ENCODE measurements around the gene ANKRD12. TPM values are rescaled to one million over a fixed set of nuclear protein-coding genes. Genes with fewer than 3 reads are reported as not detected.

ANKRD12 gene
- total and polyA plus RNA-seq, 7 donors = 5.1 to 132 (median 88.5) TPM

DNA sequence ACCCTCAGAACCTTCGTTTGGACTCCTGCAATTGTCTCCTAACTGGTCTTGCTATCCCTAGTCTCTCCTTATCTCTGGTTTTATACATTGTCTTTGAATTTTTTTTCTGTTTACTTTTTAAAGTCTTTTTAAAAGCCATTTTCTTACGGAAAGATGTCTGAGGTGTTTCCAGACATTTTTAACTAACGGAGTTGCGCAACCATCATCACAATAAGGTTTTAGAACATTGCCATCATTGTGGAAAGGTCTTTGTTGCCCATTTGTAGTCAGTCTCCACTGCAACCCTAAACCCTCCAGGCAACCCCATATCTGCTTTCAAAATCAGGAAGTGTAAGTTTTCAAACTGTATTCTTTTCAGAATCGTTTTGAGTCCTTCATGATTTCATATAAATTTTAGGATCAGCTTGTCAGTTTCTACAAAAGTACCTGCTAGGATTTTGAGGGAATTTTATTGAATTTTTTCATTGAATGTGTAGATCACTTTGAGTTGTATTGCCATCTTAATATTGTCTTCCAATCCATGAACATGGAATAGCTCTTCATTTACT, 46.3 kb downstream of the ANKRD12 start:
- Histone ChIP-seq H3K4me1 (peaks cover 0 to 30% (median 15%) of the 10 kb centered on the region in 4 donors), H3K27ac (no peak overlapping the region), H3K36me3 (peaks cover 0 to 15% (median 2%) of the 10 kb centered on the region in 4 donors), H3K9me3 (no peaks in the 10 kb centered on the region), H3K4me3 (no peak overlapping the region), H3K27me3 (no peaks in the 10 kb centered on the region)
- TF ChIP-seq POLR2A (IDR thresholded peaks at IDR 0.05) = no peak
- no peak for TF ChIP-seq POLR2AphosphoS5 (IDR thresholded peaks at IDR 0.05)
- no peak for TF ChIP-seq EP300 (IDR thresholded peaks at IDR 0.05)
- TF ChIP-seq, protein P1, sequence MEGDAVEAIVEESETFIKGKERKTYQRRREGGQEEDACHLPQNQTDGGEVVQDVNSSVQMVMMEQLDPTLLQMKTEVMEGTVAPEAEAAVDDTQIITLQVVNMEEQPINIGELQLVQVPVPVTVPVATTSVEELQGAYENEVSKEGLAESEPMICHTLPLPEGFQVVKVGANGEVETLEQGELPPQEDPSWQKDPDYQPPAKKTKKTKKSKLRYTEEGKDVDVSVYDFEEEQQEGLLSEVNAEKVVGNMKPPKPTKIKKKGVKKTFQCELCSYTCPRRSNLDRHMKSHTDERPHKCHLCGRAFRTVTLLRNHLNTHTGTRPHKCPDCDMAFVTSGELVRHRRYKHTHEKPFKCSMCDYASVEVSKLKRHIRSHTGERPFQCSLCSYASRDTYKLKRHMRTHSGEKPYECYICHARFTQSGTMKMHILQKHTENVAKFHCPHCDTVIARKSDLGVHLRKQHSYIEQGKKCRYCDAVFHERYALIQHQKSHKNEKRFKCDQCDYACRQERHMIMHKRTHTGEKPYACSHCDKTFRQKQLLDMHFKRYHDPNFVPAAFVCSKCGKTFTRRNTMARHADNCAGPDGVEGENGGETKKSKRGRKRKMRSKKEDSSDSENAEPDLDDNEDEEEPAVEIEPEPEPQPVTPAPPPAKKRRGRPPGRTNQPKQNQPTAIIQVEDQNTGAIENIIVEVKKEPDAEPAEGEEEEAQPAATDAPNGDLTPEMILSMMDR (IDR thresholded peaks at IDR 0.05) = no peak
- DNase-seq = no peak
- intact Hi-C loops (cut with DNase I) = no loop called here
- 72 to 73% methylated on average over 5 of the region's 5 CpGs for WGBS, 2 donors

DNA sequence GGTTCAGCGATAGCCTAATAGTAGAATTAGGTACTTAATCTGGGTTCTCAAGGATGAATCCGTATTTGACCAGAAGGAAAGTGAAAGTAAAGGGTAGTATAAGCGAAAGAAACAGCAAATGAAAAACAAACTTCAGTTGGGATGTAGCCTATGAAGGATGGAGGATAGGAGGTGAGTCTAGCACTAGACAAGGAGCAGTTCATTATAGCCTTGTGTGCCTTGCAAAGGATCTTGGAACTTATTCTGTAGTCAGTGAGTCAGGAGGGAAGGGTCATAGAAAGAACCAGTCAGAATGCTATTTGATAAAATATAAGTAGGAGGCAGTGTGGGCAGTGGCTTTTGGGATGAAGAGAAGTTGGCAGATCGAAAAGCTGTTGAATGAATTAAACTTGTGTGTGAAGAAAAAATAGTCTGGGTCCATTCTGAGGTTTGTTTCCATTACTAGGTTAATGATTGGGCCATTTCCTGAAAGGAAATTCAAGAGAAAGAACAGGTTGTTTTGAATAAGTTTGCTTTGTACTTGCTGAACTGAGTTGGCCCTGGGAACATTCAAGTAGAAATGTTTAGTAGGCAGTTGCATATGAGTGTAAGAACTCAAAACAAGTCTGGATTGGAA, 48.5 kb downstream of the ANKRD12 start:
- H3K27me3 ChIP-seq = no peaks in the 10 kb centered on the region
- H3K4me3 ChIP-seq = no peak overlapping the region
- H3K9me3 ChIP-seq = no peaks in the 10 kb centered on the region
- no peak for DNase-seq
- peak overlapping the region in 2 of 4 donors; percentile 6 to 35 for H3K27ac ChIP-seq
- peaks cover 0 to 32% (median 11%) of the 10 kb centered on the region in 4 donors for H3K4me1 ChIP-seq
- TF ChIP-seq POLR2AphosphoS5 (IDR thresholded peaks at IDR 0.05) (no peak), EP300 (IDR thresholded peaks at IDR 0.05) (no peak), POLR2A (IDR thresholded peaks at IDR 0.05) (no peak)
- TF ChIP-seq, protein P1 (IDR thresholded peaks at IDR 0.05) = no peak
- peaks cover 0 to 15% (median 2%) of the 10 kb centered on the region in 4 donors for H3K36me3 ChIP-seq
- 67 to 87% methylated on average over 4 of the region's 4 CpGs for WGBS, 2 donors
- intact Hi-C loops (cut with DNase I) = no loop called here

DNA sequence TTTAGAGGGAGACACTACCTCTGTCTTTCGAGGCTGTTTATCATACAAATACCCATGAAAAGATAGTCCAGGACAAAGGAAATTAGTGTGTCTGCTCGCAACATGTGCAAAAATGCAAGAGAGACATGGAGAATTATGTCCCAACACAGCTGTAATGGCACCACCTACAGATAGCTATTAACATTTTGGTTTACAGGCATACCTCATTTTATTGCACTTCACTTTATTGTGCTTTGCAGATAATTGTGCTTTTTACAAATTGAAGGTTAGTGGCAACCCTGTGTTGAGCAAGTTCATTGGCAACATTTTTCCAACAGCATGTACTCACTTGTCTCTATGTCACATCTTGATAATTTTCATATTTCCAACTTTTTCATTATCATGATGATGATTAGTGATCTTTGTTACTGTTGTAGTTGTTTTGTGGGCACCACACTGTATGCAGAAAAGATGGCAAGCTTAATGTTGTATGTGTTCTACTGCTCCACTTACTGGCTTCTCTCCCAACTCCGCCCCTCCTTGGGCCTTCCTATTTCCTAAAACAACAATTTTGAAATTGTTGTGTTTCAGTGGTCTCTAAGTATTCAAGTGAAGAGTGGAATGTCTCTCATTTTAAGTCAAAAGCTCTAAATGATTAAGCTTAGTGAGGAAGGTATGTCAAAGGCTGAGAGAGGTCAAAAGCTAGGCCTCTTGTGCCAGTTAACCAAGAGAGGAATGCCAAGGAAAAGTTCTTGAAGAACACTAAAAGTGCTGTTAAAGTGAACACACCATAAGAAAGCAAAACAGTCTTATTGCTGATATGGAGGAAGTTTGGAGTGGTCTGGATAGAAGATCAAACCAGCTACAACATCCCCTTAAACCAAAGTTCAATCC, 52.0 kb downstream of the ANKRD12 start:
- Histone ChIP-seq H3K36me3 (peaks cover 0 to 21% (median 2%) of the 10 kb centered on the region in 4 donors), H3K27ac (no peak overlapping the region), H3K4me1 (peaks cover 0 to 21% (median 7%) of the 10 kb centered on the region in 4 donors), H3K4me3 (no peak overlapping the region), H3K27me3 (no peaks in the 10 kb centered on the region), H3K9me3 (no peaks in the 10 kb centered on the region)
- no peak for DNase-seq
- TF ChIP-seq, protein P1 (IDR thresholded peaks at IDR 0.05) = no peak
- TF ChIP-seq POLR2AphosphoS5 (IDR thresholded peaks at IDR 0.05) = no peak
- TF ChIP-seq POLR2A (IDR thresholded peaks at IDR 0.05) = no peak
- TF ChIP-seq EP300 (IDR thresholded peaks at IDR 0.05) = no peak
- intact Hi-C loops (cut with DNase I) = no loop called here
- 61 to 83% methylated on average over 3 of the region's 3 CpGs for WGBS, 2 donors

DNA sequence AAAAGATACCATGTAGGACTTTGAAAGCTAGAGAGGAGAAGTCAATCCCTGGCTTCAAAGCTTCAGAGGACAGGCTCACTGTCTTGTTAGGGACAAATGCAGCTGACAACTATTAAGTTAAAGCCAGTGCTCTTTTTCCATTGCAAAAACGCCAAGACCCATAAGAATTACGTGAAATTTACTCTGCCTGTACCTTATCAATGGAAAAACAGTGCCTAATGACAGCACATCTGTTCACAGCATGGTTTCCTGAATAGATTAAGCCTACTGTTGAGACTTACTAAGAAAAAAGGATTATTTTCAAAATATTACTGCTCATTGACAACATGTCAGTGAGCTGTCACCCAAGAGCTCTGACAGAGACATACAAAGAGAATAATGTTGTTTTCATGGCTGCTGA, 52.9 kb downstream of the ANKRD12 start:
- 93 to 96% methylated on average over 2 of the region's 2 CpGs for WGBS, 2 donors
- Histone ChIP-seq H3K27ac (no peak overlapping the region), H3K36me3 (peaks cover 0 to 23% (median under 1%) of the 10 kb centered on the region in 4 donors), H3K4me3 (no peak overlapping the region), H3K9me3 (no peaks in the 10 kb centered on the region), H3K27me3 (no peaks in the 10 kb centered on the region), H3K4me1 (peaks cover 0 to 21% (median 7%) of the 10 kb centered on the region in 4 donors)
- intact Hi-C loops (cut with DNase I) = no loop called here
- TF ChIP-seq EP300 (IDR thresholded peaks at IDR 0.05) (no peak), POLR2AphosphoS5 (IDR thresholded peaks at IDR 0.05) (no peak), POLR2A (IDR thresholded peaks at IDR 0.05) (no peak)
- TF ChIP-seq, protein P1 (IDR thresholded peaks at IDR 0.05) = no peak
- no peak for DNase-seq

Data from sigmoid colon (tissue), 7 donors.